ENCODE measurements around the gene TLNRD1.

GRCh38 chr15:81050805-81051204 lies 50.1 kb downstream of the TLNRD1 start:
- TF ChIP-seq SP1 (IDR thresholded peaks at IDR 0.05; ENCODE audit: low read depth) (no peak), MAX (IDR thresholded peaks at IDR 0.05) (no peak), CTCF (IDR thresholded peaks at IDR 0.05 in 2 of 3, conservative IDR thresholded peaks at IDR 0.05 in 1 of 3; ENCODE audit: borderline replicate concordance in 1 of 3, insufficient read depth in 1 of 3, low read depth in 2 of 3, low read length in 2 of 3) (no peak), REST (IDR thresholded peaks at IDR 0.05; ENCODE audit: low read depth) (no peak), ZFX (IDR thresholded peaks at IDR 0.05) (no peak), POLR2A (IDR thresholded peaks at IDR 0.05; ENCODE audit: borderline replicate concordance, extremely low read depth, insufficient read depth, insufficient read length) (no peak), TCF7L2 (IDR thresholded peaks at IDR 0.05; ENCODE audit: borderline replicate concordance, extremely low read depth, insufficient read depth, insufficient read length) (no peak), EZH2 (IDR thresholded peaks at IDR 0.05) (no peak), SIN3A (IDR thresholded peaks at IDR 0.05; ENCODE audit: low read depth) (no peak), EGR1 (IDR thresholded peaks at IDR 0.05; ENCODE audit: low read depth) (no peak), SRF (IDR thresholded peaks at IDR 0.05; ENCODE audit: low read depth) (no peak)

Measured in HCT116 (cell line).